GM10266 (cell line): ENCODE measurements around the gene MYLIP.

ENCODE experiments used
- DNase-seq: peaks from one replicate; pipeline ENCODE4 v3.0.0; 2012; ENCODE audit errors: extremely low spot score
- TF ChIP-seq, protein P1 (sequence below): IDR thresholded peaks from 2 replicates; pipeline ENCODE4 v1.5.1; 2012; ENCODE audit warnings: mild to moderate bottlenecking, low read depth; ENCODE audit not compliant: control insufficient read depth, insufficient read depth; ENCODE audit errors: missing control alignments

Gene MYLIP

DNA sequence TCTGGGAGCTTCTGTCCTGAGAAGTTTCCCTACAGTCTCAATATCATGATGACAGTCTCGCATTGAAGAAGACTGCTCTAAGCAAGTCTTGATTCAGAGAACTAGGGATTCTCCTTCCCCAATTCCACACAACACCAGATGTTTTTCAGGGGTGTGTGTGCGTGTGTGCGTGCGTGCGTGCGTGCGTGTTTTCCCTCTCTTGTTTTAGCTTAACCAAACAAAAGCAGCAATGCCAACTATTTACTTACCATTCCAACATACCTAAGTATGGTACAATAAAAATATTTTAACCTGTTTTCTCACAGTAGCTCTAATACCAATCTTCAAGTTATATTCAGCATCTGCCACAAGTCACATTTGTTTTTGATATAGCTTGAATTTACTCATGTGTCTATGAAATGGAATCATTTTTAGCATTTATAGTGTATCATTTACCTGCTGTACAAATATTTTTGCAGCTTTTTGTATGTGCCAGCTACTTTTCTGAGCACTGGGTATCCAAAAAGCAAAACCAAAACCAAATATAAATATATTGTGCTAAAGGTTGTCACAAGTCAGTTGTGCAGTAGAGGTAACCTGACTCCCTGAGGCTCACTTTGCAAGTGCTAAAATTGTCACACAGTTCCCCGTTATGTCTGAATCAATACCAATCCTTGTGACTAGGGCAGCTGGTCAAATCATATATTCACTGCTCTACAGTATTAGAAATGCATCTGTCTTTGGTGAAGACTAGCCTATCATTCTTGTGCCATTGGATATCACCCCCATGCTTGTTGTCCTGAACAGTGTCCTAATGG lies 21.7 kb upstream of the MYLIP start:
- DNase-seq = no peak
- TF ChIP-seq, protein P1, sequence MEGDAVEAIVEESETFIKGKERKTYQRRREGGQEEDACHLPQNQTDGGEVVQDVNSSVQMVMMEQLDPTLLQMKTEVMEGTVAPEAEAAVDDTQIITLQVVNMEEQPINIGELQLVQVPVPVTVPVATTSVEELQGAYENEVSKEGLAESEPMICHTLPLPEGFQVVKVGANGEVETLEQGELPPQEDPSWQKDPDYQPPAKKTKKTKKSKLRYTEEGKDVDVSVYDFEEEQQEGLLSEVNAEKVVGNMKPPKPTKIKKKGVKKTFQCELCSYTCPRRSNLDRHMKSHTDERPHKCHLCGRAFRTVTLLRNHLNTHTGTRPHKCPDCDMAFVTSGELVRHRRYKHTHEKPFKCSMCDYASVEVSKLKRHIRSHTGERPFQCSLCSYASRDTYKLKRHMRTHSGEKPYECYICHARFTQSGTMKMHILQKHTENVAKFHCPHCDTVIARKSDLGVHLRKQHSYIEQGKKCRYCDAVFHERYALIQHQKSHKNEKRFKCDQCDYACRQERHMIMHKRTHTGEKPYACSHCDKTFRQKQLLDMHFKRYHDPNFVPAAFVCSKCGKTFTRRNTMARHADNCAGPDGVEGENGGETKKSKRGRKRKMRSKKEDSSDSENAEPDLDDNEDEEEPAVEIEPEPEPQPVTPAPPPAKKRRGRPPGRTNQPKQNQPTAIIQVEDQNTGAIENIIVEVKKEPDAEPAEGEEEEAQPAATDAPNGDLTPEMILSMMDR = no peak

DNA sequence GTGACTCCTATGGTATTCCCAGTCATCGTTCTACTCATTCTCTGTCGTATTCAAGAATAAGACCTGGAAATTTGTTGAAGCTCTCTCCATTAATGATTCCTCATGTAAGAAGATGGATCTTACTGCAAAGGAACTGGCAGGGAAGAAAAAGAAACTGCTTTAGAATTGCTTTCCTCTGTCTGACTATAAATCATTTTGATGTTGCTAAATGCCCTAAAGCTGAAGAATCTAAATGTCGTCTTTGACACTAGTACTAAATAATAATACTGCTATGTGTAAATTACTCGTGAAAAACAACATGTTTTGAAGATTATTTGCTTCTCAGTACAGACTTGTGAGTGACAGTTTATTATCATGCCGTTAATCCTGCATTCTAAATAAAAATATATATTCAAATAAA lies 20.5 kb upstream of the MYLIP start:
- TF ChIP-seq, protein P1 = no peak

GRCh38 chr6:16108921-16109658 lies 19.8 kb upstream of the MYLIP start:
- TF ChIP-seq, protein P1 = no peak
- DNase-seq = no peak

More for the DNA sequence above, 20.5 kb upstream of the MYLIP start:
- DNase-seq = no peak

GRCh38 chr6:16109659-16110305 lies 19.1 kb upstream of the MYLIP start:
- DNase-seq = no peak
- TF ChIP-seq, protein P1 = no peak

- TF ChIP-seq, protein P1 = no peak
- no peak for DNase-seq
Measured at GRCh38 chr6:16118825-16119224, 10.1 kb upstream of the MYLIP start.

DNA sequence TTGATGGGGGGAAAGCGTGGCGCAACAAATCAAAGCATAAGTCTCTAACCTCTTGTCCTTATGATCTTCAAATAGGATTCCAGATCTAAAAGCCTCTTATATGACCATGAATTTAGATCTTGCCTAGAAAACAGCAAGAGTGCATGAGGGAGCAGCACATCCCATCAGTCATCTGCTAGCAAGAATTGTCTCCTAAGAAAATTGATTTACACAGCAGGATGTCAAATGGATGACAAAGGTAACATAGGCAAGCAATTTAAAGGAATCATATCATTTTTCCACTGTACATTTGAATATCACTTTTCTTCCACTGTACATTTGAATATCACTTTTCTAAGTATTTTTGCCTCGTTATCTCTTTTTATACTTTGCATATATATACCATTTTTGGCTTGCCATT lies 7.5 kb upstream of the MYLIP start:
- TF ChIP-seq, protein P1 = no peak
- DNase-seq = no peak
